HG02943 (cell line): Measurements from ENCODE around the gene PANK4.
"Not testable (repeated sequence)": the region's sequence is repeated elsewhere in the genome, so short reads cannot be mapped to it uniquely, and the experiment has no call there.

Experiments used
- ATAC-seq: cut with Tn5 transposase; IDR thresholded peaks from one replicate; pipeline ENCODE4 v1.9.1; 2021; ENCODE audit warnings: mild to moderate bottlenecking, low read depth, moderate library complexity; ENCODE audit not compliant: unreplicated experiment

The PANK4 gene

GRCh38 chr1:2469103-2469940, 57.1 kb downstream of the PANK4 start:
- ATAC-seq, result no peak

GRCh38 chr1:2468540-2468939, 57.9 kb downstream of the PANK4 start:
- no peak for ATAC-seq

- no peak for ATAC-seq
Measured at GRCh38 chr1:2468041-2468472, 58.3 kb downstream of the PANK4 start.

- no peak for ATAC-seq
Measured at GRCh38 chr1:2466958-2467554, 59.3 kb downstream of the PANK4 start.

- no peak for ATAC-seq
Measured at GRCh38 chr1:2466270-2466665, 60.1 kb downstream of the PANK4 start.

- ATAC-seq, result no peak
Measured at GRCh38 chr1:2465371-2466269, 60.8 kb downstream of the PANK4 start.

DNA sequence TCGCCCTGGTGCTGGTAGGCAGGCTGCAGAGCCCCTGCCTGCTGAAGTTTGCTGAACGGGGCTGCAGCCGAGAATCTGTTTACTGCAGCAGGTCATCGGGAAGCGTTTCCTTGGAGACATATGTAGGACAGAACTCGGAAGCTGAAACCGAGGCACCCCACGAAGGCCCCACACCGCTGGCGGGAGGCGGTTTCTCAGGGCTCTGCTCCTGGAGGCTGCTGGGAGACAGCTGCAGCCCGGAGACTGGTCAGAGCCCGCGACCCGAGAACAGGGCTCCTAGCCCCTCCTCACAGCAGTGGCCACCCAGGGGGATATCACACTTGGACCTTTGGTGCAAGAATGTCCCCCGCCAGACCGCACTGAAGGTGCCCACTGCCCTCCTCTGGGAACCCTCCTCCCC, 63.0 kb downstream of the PANK4 start:
- ATAC-seq, result no peak

DNA sequence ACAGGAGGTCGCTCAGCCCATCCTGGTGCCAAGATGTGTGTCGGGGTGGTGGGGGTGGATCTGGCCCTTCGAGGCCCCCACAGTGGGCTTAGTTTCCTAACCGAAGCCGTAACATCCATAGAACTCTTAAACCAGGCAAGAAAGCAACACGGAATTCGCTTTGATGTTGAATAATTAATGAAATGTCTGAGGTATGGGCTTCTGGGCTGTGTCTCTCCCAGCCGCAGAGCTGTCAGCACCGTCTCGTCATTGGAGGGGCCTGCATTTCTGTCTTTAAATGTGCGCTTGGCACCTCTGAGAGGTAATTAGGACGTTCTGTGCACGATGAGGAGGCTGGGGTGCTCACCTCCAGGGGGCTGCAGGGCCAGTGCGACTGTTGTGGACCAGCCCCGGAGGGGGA, 63.6 kb downstream of the PANK4 start:
- no peak for ATAC-seq

DNA sequence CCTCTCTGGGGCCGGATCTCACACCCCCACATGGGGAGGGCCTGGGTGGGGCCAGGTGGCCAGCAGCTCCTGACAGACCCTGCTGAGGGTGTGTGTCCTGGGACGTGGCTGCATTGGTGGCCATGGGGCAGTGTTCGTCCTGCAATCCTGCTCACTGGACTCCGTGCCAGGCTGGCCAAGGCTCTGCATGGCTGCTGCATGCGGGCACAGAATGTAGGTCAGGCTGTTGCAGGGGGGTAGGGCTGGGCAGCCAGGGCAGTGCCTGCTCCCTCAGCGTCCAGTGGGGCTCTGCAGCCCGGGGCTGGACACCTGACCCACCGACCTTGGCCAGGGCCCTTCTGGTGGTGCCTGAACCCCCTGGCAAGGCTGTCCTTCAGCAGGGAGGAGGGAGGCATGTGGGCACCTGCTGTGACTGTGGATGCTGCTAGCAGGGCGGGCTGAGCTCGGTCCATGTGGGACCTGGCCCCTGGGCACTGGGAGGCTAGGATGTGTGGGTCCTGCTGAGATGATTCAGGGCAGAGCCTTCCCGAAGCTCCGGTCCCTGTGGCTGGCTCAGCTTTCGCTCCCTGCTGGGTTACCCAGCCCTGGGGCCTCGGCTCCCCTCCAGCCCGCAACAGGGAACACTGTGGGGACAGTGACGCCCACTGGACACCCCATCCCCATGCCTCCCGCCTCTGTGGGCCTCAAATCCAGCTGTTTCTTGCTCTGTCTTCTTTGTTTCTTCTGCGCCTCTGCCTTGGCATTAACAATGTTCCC, 65.2 kb downstream of the PANK4 start:
- no peak for ATAC-seq

GRCh38 chr1:2460203-2460602, 66.2 kb downstream of the PANK4 start:
- ATAC-seq, result no peak

DNA sequence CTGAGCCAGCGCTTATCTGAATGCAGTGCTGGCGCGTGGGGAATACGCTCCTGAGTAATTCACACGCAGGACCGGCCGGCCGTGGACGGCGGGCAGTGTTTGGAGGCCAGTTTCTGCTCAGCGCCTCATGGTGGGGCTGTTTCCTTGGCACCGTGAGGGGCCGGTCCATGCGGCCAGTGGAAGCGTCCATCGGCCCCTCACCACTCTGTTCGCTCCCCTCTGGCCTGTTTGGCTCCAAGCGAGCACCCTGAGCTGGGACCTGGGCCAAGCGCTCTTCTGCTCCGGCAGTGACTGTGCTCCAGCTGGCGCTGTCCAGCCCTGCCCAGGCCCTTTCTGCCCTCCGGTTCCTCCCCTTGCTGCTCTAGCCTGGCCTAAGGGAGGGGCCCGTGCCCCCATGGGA, 66.6 kb downstream of the PANK4 start:
- ATAC-seq, result no peak

- ATAC-seq, result not testable (repeated sequence)
Measured at GRCh38 chr1:2459102-2459753, 67.2 kb downstream of the PANK4 start.

DNA sequence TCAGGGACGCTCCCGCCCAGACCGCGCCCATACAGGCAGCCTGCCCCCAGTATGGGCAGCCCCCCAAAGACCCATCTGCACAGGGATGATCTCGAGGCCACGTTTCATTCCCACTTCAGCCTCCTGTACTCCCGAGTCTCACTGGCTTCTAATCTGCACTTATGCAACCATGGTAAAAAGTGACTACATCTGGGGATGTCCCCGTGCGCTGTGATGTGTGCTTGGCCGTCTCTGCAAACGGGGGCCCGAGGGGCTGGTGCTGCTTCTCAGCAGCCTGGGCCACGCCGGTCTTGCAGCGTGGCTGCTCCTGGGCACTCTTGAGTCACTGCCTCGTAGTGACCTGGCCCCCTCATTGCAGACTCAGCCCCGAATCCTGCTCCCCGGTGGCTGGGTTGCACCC, 67.7 kb downstream of the PANK4 start:
- ATAC-seq, result no peak
